Activated CD8-positive, alpha-beta T cell treated with anti-CD3 and anti-CD28 coated beads for 36 hours (primary cell): ENCODE data around the gene ZNF621. TPM values are rescaled to one million over a fixed set of nuclear protein-coding genes. Genes with fewer than 3 reads are reported as not detected.

Experiments used
- ATAC-seq: fragments of 200-7000 bp; cut with Tn5 transposase; one replicate; pipeline ENCODE4 v1.10.0; 2021; ENCODE audit warnings: mild to moderate bottlenecking, moderate library complexity
- CTCF ChIA-PET: fragments of 350-600 bp; sonication (Branson Sonifier 250); formaldehyde crosslinking; loops from one replicate; lab custom pipeline; 2021; ENCODE audit warnings: antibody characterized with exemption; lab: Charles Lee
- POLR2A ChIA-PET: fragments of 350-600 bp; sonication (Branson Sonifier 250); formaldehyde crosslinking; loops from one replicate; lab custom pipeline; 2021; ENCODE audit warnings: antibody characterized with exemption; lab: Charles Lee
- DNase-seq: peaks from one replicate; pipeline ENCODE4 v3.0.0-alpha.2; 2020
- H3K27ac Mint-ChIP-seq: one replicate; pipeline ENCODE4 v1.8.0; 2021; ENCODE audit warnings: mild to moderate bottlenecking, mixed read lengths
- H3K27me3 Mint-ChIP-seq: one replicate; pipeline ENCODE4 v1.8.0; 2021; ENCODE audit warnings: mixed read lengths
- H3K36me3 Mint-ChIP-seq: one replicate; pipeline ENCODE4 v1.8.0; 2021; ENCODE audit warnings: low read depth, mixed read lengths
- H3K4me1 Mint-ChIP-seq: one replicate; pipeline ENCODE4 v1.8.0; 2021; ENCODE audit warnings: low read depth, mixed read lengths
- H3K4me3 Mint-ChIP-seq: one replicate; pipeline ENCODE4 v1.8.0; 2021; ENCODE audit warnings: mild to moderate bottlenecking, moderate library complexity, mixed read lengths
- H3K9me3 Mint-ChIP-seq: one replicate; pipeline ENCODE4 v1.8.0; 2021; ENCODE audit warnings: mixed read lengths
- CTCF ChIP-seq: fragments of 200-600 bp; IDR thresholded peaks from one replicate; pipeline ENCODE4 v1.8.0; 2022; ENCODE audit warnings: antibody characterized with exemption, mild to moderate bottlenecking
- intact Hi-C: fragments of 100-400 bp; cut with micrococcal nuclease; formaldehyde crosslinking; loops from one replicate; pipeline ENCODE4 v1.10.0; 2022
- total RNA-seq, 2 experiments: library from RNA; stranded (reverse); gene quantifications; one replicate each; pipeline ENCODE4 v1.2.3, GENCODE V29; 2021

ZNF621 gene
- total RNA-seq, 2 experiments from 2014 or later = 18.5 to 19.1 TPM

- Mint-ChIP-seq H3K4me1 (no peaks in the 10 kb centered on the region), H3K27ac (no peak overlapping the region), H3K4me3 (no peak overlapping the region), H3K27me3 (peaks cover 2% of the 10 kb centered on the region), H3K36me3 (no peaks in the 10 kb centered on the region), H3K9me3 (no peaks in the 10 kb centered on the region)
- ATAC-seq (no peak), DNase-seq (no peak)
- ChIA-PET CTCF (interaction anchor here (2.0 kb wide), 1 partner anchor 10 kb away, joined by 6 read pairs; no protein-coding TSS in a partner anchor), POLR2A (no interaction called here)
- intact Hi-C loops = no loop called here
- TF ChIP-seq CTCF = no peak
Observed at GRCh38 chr3:40574661-40575060, 49.9 kb downstream of the ZNF621 start.

GRCh38 chr3:40576396-40576795, 51.6 kb downstream of the ZNF621 start:
- H3K9me3 Mint-ChIP-seq = no peaks in the 10 kb centered on the region
- intact Hi-C loops = no loop called here
- POLR2A ChIA-PET = interaction anchor here (0.6 to 1.1 kb wide), 2 partner anchors 236 to 622 kb away, joined by 3 read pairs; no protein-coding TSS in a partner anchor
- no peak for TF ChIP-seq CTCF
- H3K36me3 Mint-ChIP-seq = no peaks in the 10 kb centered on the region
- no peak overlapping the region for H3K27ac Mint-ChIP-seq
- ATAC-seq = no peak
- H3K4me1 Mint-ChIP-seq = no peaks in the 10 kb centered on the region
- no peak for DNase-seq
- peaks cover 4% of the 10 kb centered on the region for H3K27me3 Mint-ChIP-seq
- H3K4me3 Mint-ChIP-seq = no peak overlapping the region
- CTCF ChIA-PET = interaction anchor here (1.7 to 2.6 kb wide), 4 partner anchors 8 to 259 kb away, joined by 5 to 8 read pairs (median 6); no protein-coding TSS in a partner anchor

GRCh38 chr3:40580494-40581091, 55.8 kb downstream of the ZNF621 start:
- ChIA-PET POLR2A (no interaction called here), CTCF (interaction anchor here (0.6 to 3.8 kb wide), 24 partner anchors 9 to 1611 kb away, joined by 3 to 13 read pairs (median 3); no protein-coding TSS in a partner anchor)
- H3K27ac Mint-ChIP-seq = no peak overlapping the region
- TF ChIP-seq CTCF = peak; percentile 86
- no peaks in the 10 kb centered on the region for H3K9me3 Mint-ChIP-seq
- intact Hi-C loops = loop anchor here (2.0 to 5.0 kb wide), 2 partner anchors 253 to 1300 kb away; no protein-coding TSS in a partner anchor
- H3K36me3 Mint-ChIP-seq = no peaks in the 10 kb centered on the region
- DNase-seq (peak; percentile 78), ATAC-seq (peak; percentile 88)
- H3K27me3 Mint-ChIP-seq = peaks cover 2% of the 10 kb centered on the region
- no peaks in the 10 kb centered on the region for H3K4me1 Mint-ChIP-seq
- H3K4me3 Mint-ChIP-seq = no peak overlapping the region

- H3K9me3 Mint-ChIP-seq = no peaks in the 10 kb centered on the region
- POLR2A ChIA-PET = no interaction called here
Observed at GRCh38 chr3:40581166-40581565, 56.4 kb downstream of the ZNF621 start.

More at GRCh38 chr3:40581166-40581565, 56.4 kb downstream of the ZNF621 start:
- H3K27ac Mint-ChIP-seq = no peak overlapping the region
- TF ChIP-seq CTCF = no peak
- H3K4me3 Mint-ChIP-seq = no peak overlapping the region
- peaks cover 2% of the 10 kb centered on the region for H3K27me3 Mint-ChIP-seq
- no peak for ATAC-seq
- H3K36me3 Mint-ChIP-seq = no peaks in the 10 kb centered on the region
- CTCF ChIA-PET = interaction anchor here (0.7 to 3.8 kb wide), 19 partner anchors 8 to 1610 kb away, joined by 3 to 13 read pairs (median 4); no protein-coding TSS in a partner anchor
- no peak for DNase-seq
- intact Hi-C loops = loop anchor here (2.0 to 5.0 kb wide), 2 partner anchors 254 to 1300 kb away; no protein-coding TSS in a partner anchor
- H3K4me1 Mint-ChIP-seq = no peaks in the 10 kb centered on the region
